ENCODE data around the gene IFIT1B.

IFIT1B gene

DNA sequence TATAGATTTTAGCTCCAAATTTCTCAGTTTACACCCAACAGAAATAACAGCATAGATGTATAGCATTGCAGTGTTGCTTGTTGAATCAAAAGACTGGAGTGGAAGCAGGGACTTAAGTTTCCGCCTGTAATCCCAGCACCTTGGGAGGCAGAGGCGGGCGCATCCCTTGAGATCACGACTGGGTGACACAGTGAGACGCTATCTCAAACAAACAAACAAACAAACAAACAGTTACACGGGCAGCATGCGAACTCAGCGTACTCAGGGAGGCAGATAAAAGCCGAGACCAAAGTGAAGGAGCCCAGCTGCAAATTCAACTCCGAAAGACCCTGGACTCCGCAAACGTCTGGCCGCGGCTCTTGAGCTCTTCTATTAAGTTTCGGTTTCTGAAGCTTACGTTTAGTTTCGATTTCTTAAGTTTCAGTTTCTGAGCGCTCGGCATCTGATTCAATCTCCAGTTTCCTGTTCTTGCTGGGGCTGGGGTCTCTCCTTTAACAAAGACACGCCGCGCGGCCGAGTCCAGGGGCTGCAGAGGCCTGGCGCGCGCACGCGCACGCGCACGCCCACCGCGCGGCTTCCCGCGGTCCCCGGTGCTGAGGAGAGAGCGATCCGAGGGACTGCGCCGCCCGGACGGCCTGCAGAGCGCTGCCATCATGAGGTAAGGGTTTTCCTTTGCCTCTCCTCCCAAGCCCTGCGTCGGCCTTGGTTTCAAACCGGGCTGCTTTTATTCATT lies 36.5 kb downstream of the IFIT1B start, which contains the start of gene IFIT5:
Gene IFIT5 (plus strand): TSS at position 423 of the 733 bp plus-strand sequence. CDS start 231 bp downstream, at position 654.
- DNase-seq = peak; percentile 70 to 92

DNA sequence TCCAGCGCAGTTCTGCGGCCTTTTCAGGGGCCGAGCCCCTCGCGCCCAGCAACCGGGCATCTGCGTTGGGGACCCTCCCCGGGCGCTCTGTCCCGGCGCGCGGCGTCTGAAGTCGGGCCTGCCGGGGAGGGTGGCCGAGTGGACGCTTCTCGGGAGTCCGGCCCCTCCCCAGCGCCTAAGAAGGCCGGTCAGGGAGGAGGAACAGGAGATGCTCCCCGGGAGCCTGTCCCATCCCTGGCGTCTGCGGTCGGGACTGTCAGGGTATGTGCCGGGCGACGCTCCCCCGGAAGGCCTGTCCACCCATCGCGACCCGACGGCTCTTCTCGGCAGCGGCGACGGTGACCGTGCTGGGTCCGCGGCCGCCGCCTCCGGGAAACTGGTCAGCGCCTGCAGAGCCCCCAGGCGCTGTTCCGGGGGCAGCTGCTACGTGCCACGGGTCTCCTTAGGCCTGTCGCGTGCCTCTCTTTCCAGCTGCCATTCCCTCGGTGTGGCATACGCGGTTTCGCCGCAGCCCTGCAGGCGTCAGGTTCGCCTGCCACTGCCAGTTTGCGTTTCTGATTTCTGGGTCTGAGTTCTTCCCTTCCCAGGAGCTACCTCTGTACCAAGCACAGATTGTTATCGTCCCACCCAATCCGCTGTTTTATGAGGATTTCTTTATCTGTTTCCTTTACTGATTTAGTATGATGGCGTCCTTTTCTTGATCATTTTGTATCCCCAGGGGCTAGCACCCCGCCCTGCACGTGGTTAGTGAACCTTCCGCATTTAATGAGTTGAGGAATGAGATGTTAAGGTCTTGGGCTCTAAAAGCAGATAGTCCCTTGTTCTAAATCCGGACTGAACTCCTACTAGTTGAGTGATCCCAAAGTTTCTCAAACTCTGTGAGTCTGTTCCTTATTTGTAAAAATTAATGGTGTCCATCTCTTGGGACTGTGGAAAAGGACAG lies 37.3 kb downstream of the IFIT1B start:
- DNase-seq = peak; percentile 25 to 61

DNA sequence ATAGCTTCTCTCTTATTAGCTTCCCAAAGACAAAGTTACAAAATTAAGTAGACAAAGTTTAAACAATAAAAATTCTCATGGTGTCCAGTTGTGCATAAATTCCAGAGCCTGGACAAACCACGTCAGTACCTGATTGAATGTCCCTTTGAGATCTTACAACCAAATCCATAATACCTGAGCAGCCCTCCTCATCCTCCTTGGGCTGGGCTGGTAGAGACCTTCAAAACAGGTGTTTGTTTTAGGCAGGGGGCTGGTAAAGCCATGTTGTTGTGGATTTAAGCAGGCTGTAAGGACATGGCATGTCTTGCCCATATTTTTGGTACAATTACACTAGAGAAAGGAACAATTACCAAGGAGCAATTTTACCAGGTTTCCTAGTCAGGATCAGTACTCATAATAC lies 38.6 kb downstream of the IFIT1B start:
- DNase-seq = no peak

DNA sequence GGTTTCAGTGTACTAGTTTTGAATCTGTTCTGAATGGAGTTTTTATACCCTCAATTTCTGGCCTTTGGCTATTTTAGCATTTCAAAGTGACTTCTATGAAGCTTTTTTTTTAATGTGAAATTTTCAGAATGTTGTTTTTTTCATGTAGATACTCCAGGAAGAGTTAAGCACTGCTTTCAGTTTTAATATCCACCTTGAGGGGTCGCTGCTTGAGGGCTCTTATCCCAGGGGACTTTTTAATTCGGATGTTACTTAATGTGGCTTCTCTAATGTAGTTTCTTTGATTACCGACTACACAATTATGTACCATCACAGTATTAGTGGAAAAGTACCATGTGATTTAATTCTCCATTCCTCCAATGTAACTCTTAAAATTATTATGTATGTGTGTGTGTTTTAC lies 41.7 kb downstream of the IFIT1B start:
- peak in 1 of 2 donors; percentile 36 for DNase-seq

DNA sequence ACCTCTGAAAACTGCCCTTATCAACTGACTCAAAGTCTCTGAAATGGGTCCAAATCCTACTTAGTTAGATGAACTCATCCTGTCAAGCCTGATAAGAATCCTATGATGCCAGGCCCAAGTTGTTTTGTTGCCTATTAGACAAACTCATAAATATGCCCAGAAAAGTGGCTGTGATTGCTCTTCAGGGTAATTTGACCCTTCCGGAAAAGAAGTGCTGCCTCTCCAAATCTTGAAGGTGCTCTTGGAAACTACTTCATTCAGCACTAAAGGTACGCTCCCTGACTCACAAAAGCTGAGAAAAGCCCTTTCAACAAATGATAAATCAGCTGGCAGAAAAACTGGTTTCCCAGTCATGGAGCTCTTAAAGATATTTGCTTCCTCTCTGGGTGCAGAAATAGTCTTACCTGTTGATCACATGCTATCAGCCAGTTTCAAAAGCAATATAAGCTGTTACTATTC lies 43.2 kb downstream of the IFIT1B start:
- DNase-seq = no peak

DNA sequence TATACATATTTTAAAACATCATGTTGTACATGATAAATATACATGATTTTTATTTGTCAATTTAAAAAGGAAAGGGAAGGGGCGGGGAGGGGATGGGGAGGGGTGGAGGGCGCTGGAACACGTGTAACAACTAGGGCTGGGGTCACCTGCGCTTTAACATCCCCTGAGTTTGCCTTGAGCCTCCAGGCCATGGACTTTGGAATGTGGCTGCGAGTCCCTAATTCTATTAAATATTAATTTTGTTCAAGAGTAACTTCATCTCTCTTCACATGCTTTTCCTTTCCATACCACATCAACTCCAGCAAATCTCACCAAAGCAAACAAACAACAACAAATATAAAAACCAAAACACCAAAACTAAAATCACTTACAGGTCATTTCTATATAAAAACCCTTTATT lies 47.1 kb downstream of the IFIT1B start:
- no peak for DNase-seq

DNA sequence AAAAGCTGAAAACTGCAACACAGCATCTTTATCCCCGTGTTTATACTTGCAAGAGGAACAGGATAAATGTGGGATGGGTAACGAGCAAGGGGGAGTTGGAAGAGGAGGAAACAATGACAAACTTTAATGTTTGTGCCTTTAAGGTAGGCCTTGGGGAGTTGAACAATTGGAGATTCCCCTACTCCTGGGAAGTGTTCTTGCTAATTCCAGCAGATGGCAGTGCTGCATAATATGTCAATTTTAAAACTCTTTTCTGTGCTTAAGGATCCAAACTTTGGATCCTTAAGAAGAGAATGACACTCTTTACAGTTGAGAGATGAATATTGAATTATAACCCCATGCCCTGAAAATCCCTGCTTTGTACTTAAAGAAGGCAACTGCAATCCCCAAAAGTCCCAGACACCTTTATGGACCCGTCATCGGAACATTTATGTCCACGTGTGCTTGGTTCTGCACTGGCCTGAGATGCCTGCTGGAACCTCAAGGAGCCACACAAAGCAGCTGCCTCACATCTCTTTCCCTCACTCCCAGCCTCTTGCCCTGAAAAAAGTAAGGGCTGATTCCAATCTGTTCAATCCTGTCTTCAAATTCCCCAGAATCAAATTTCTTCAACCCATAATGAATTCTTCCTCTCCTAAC lies 48.5 kb downstream of the IFIT1B start:
- DNase-seq = peak; percentile 29 to 77

DNA sequence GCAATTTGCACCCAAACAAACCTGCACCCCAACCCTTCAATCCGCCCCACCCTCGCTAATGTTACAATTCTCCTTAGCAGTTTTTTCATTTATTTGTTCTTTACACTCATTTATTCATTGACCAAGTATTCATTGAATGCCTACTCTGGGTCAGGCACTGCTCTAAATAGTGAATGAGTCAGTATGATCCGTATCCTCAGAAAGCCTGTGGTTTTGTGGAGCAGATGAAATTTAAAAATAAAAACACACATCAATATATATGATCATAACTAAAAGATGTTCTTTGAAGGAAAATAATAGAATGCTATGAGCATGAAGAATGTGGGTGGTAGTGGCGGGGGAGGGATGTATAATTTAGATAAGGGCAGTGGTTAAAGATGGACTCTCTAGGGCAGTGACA lies 49.8 kb downstream of the IFIT1B start:
- DNase-seq = no peak

DNA sequence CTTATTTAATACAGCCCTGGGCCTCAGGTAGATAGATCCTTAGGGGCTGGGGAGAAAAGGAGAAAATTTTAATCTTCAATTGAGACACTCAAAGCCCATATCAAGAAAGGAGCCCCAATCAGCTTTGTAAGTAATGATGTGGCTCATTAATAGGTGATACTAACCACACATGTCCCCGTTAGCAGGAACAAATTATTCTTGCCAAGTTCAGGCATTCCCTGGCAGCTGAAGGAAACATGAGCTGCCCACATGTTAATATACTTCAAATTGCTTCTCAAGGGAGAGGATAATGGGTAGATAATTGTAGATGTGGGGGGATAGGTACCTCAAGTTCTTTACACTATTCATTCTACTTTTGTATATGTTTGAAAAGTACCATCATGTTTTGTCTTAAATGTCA lies 51.0 kb downstream of the IFIT1B start:
- DNase-seq = no peak

DNA sequence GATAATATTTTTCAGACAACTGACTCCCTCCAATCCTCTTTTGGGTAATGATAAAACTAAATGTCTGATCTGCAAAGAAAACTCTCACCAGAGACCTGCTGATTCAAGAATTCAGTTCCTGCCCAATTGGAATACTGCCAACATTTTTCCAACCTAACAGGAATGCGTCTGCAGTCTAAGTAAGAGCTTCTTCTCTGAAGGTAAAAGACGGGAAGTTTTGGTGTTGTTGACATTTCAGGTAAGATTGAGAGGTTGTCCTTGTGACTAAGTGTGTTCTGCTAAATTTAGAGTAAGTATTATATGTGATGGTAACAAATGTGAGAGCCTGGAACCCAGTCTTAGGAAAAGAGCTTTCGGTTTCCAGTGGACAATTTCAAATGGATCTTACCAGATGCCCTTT lies 54.1 kb downstream of the IFIT1B start:
- DNase-seq = no peak

All from inflammatory macrophage treated with lipopolysaccharide for 1 hour (primary cell).